Mucosa of descending colon (tissue), 3 donors: Measurements from ENCODE around the gene MLLT3. TPM values are rescaled to one million over a fixed set of nuclear protein-coding genes. Genes with fewer than 3 reads are reported as not detected.

Experiments
- ATAC-seq: fragments of 200-7000 bp; cut with Tn5 transposase; one replicate; pipeline ENCODE4 v1.9.1; 2020; ENCODE audit warnings: mild to moderate bottlenecking, moderate library complexity
- DNase-seq, 3 donors: peaks; one replicate each; pipeline ENCODE4 v3.0.0-alpha.2; 2020
- H3K36me3 ChIP-seq: fragments of 200-600 bp; one replicate; pipeline ENCODE4 v1.8.0; 2021; ENCODE audit warnings: low read depth, mild to moderate bottlenecking
- H3K4me1 ChIP-seq: fragments of 200-600 bp; one replicate; pipeline ENCODE4 v1.8.0; 2021; ENCODE audit warnings: low read depth, mild to moderate bottlenecking
- H3K4me3 ChIP-seq: fragments of 200-600 bp; one replicate; pipeline ENCODE4 v1.8.0; 2021; ENCODE audit warnings: mild to moderate bottlenecking
- H3K9me3 ChIP-seq: fragments of 200-600 bp; one replicate; pipeline ENCODE4 v1.8.0; 2021; ENCODE audit warnings: mild to moderate bottlenecking
- CTCF ChIP-seq: fragments of 200-600 bp; IDR thresholded peaks from one replicate; pipeline ENCODE4 v1.8.0; 2022; ENCODE audit warnings: antibody characterized with exemption, mild to moderate bottlenecking
- intact Hi-C, 2 donors: fragments of 100-400 bp; cut with DNase I in 1 of 2; cut with micrococcal nuclease in 1 of 2; formaldehyde crosslinking; loops; one replicate each; pipeline versions ENCODE4 v1.11.0 to v1.11.1; 2022; cut with DNase I, micrococcal nuclease
- total RNA-seq, 3 donors: library from RNA; stranded (reverse); fragmentation: NEBNext Ultra II Directional in 2 of 3; extraction: Animal tissue kit (Norgen Biotek cat#: 25700) in 2 of 3; gene quantifications; one replicate each; pipeline versions ENCODE4 v1.2.1 to v1.2.4, GENCODE V29; 2021 to 2023
- donor health status: DM: no; HTN: no; CAD: no; lungs with moderate emphysema.
- donor health status: DM: no; HTN: no; CAD: no.
- donor health status: DM: no; HTN: yes; CAD: no.

The MLLT3 gene
- total RNA-seq, 3 donors from 2014 or later = 35.1 to 53.7 (median 46.5) TPM

DNA sequence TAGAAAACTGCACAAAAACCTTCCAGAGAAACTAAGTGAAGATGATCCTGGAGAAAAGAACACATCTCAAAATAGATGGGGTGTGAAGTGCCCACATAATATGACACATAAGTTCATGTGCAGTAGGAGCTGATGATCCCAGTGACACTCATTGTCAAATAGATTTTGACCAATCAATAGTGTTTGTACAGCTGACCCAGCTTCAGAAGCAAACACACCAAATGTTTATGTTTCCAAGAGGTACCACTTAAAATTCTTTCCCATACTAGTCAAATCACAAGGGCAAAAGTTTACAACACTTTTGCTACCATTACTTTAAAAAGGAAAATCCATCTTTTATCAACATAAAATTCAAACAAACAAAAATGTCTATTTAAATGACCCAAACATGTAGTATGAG is 175.0 kb downstream of the MLLT3 start:
- DNase-seq (no peak), ATAC-seq (no peak)

GRCh38 chr9:20446248-20446647 is 176.1 kb downstream of the MLLT3 start:
- Histone ChIP-seq H3K4me1 (peaks cover 3% of the 10 kb centered on the region), H3K9me3 (no peaks in the 10 kb centered on the region), H3K4me3 (no peak overlapping the region), H3K36me3 (no peaks in the 10 kb centered on the region)
- no peak for ATAC-seq
- TF ChIP-seq CTCF = no peak
- intact Hi-C loops = no loop called here
- DNase-seq = no peak

More for the DNA sequence above, 175.0 kb downstream of the MLLT3 start:
- intact Hi-C loops = no loop called here
- no peaks in the 10 kb centered on the region for H3K36me3 ChIP-seq
- H3K4me1 ChIP-seq = peaks cover 3% of the 10 kb centered on the region
- H3K9me3 ChIP-seq = no peaks in the 10 kb centered on the region
- TF ChIP-seq CTCF = no peak
- no peak overlapping the region for H3K4me3 ChIP-seq

DNA sequence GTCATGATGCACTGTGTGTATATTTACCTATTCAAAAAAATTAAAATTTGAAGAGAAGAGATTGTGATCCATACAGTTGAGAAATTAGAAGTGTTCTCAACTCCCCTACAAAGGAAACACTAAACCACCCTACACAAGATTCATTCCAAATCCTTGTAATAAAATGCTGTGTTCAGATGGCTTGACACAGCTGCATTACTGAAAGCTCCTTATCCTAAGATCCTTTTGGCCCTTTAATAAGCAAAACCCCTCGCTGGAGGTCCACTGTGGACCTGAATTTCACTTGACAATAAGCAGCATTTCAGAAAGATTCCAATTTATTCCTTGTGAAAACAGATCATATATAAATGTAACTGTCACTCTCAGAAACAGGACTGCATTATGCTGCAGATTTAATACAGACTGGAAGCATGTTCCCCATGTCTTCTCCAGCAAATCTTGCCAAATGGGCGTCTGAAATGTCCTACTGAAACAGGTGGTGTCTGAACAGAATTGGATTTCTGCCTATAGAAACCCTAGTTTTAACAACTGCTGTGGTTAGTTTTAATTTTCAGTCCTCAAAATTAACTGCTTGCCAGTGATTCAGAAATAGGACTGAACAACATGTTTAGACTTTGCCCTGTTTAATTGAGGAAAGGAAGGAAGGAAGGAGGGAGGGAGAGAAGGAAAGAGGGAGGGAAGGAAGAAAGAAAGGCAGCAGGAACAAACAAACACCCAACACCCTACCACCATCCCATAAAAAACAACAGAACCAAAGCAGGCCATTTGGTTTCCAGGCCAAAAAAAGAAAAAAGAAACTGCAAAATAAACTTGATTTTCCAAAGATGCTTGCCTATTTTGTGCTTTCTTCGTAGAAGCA is 179.6 kb downstream of the MLLT3 start:
- H3K36me3 ChIP-seq = no peaks in the 10 kb centered on the region
- DNase-seq (no peak), ATAC-seq (peak; percentile 78)
- H3K4me1 ChIP-seq = peaks cover 3% of the 10 kb centered on the region
- no peak for TF ChIP-seq CTCF
- no peaks in the 10 kb centered on the region for H3K9me3 ChIP-seq
- intact Hi-C loops = no loop called here
- H3K4me3 ChIP-seq = no peak overlapping the region

- ATAC-seq (no peak), DNase-seq (no peak)
- intact Hi-C loops = no loop called here
- peaks cover 3% of the 10 kb centered on the region for H3K4me1 ChIP-seq
- no peak for TF ChIP-seq CTCF
- no peak overlapping the region for H3K4me3 ChIP-seq
- H3K9me3 ChIP-seq = no peaks in the 10 kb centered on the region
- H3K36me3 ChIP-seq = no peaks in the 10 kb centered on the region
These were observed 180.4 kb downstream of the MLLT3 start for GRCh38 chr9:20441711-20442423.

DNA sequence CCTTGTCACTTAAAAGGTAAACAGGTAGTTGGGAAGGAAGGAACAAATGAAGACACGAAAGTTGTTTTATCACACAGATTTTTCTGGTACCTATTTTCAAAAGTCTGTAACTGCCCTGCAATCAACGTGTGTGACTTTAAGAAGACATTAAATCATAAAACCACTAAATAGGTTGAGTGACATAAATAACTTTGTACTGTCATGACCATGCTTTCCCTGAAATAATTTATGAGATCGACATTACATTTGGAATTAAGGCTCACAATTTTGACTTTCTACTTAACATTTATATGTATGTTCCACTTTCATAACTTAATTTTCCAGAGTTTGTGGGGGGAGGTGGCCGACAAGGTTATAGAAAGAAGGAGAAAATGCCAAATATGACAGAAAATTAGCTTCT is 181.1 kb downstream of the MLLT3 start:
- intact Hi-C loops = no loop called here
- no peak for TF ChIP-seq CTCF
- Histone ChIP-seq H3K9me3 (no peaks in the 10 kb centered on the region), H3K4me1 (peaks cover 3% of the 10 kb centered on the region), H3K4me3 (no peak overlapping the region), H3K36me3 (no peaks in the 10 kb centered on the region)
- DNase-seq (no peak), ATAC-seq (no peak)
